A549 (cell line): ENCODE measurements around the gene ARHGAP25. TPM values are rescaled to one million over a fixed set of nuclear protein-coding genes. Genes with fewer than 3 reads are reported as not detected.

Experiments used
- ATAC-seq, 2 experiments: fragments of 200-7000 bp in 1 of 2; fragments of >200 bp in 1 of 2; cut with Nextera tagmentation in 1 of 2; cut with Tn5 transposase in 1 of 2; 3 replicates each; pipeline versions ENCODE4 v1.8.0 to v1.9.1; 2018 to 2020; ENCODE audit warnings: mild to moderate bottlenecking in 1 of 2, moderate library complexity in 1 of 2
- CTCF ChIA-PET: fragments of 300-600 bp; sonication (Branson Sonifier 250); formaldehyde crosslinking; extraction: SDS; loops from one replicate; lab custom pipeline; 2021; ENCODE audit warnings: antibody characterized with exemption, inconsistent platforms; lab: Yijun Ruan, JAX
- POLR2A ChIA-PET: fragments of 350-600 bp; formaldehyde crosslinking; extraction: SDS; loops from one replicate; lab custom pipeline; 2021; ENCODE audit warnings: antibody characterized with exemption, inconsistent platforms; lab: Yijun Ruan, JAX
- DNase-seq, 2 experiments: peaks; one replicate each; pipeline versions ENCODE4 v3.0.0 to v3.0.0-alpha.2; 2011 to 2016; ENCODE audit warnings: low read depth in 1 of 2, low spot score in 1 of 2
- FAIRE-seq: peaks from 2 replicates; lab custom pipeline; 2011; peaks lifted over from hg19 to GRCh38; lab: Jason Lieb, UNC
- H3K27ac ChIP-seq, 2 experiments: fragments of >200 bp; sonication (Bioruptor Twin); formaldehyde crosslinking; 3 replicates each; pipeline ENCODE4 v1.5.1; 2016 to 2017
- H3K4me1 ChIP-seq: fragments of >200 bp; sonication (Bioruptor Twin); formaldehyde crosslinking; 3 replicates; pipeline ENCODE4 v1.6.1; 2016
- H3K4me2 ChIP-seq: fragments of >200 bp; sonication (Bioruptor Twin); formaldehyde crosslinking; 3 replicates; pipeline ENCODE4 v1.6.1; 2016
- H3K4me3 ChIP-seq: fragments of >200 bp; sonication (Bioruptor Twin); formaldehyde crosslinking; 3 replicates; pipeline ENCODE4 v1.5.1; 2016
- H3K9me3 ChIP-seq: fragments of >200 bp; sonication (Bioruptor Twin); formaldehyde crosslinking; 3 replicates; pipeline ENCODE4 v1.6.1; 2016
- ATOH8 ChIP-seq: fragments of 250-450 bp; sonication (Bioruptor Pico); IDR thresholded peaks from 2 replicates; pipeline ENCODE4 v1.5.0; 2020; ENCODE audit warnings: low read depth, mild to moderate bottlenecking, moderate library complexity
- BHLHE40 ChIP-seq: IDR thresholded peaks from 2 replicates; pipeline ENCODE4 v1.6.1; 2012; ENCODE audit warnings: low read depth, low read length, inconsistent platforms
- CEBPB ChIP-seq, 2 experiments: fragments of >200 bp in 1 of 2; sonication (Bioruptor Twin) in 1 of 2; formaldehyde crosslinking in 1 of 2; IDR thresholded peaks; 2 replicates each; pipeline ENCODE4 v1.6.1; 2012 to 2016
- CTCF ChIP-seq: fragments of >200 bp; sonication (Bioruptor Twin); formaldehyde crosslinking; IDR thresholded peaks from 3 replicates; pipeline ENCODE4 v1.5.1; 2016
- E2F6 ChIP-seq: IDR thresholded peaks from 2 replicates; pipeline ENCODE4 v1.6.1; 2012; ENCODE audit warnings: low read depth, borderline replicate concordance
- EHF ChIP-seq: fragments of 250-450 bp; sonication (Bioruptor Pico); IDR thresholded peaks from 2 replicates; pipeline ENCODE4 v1.5.0; 2020; ENCODE audit warnings: mild to moderate bottlenecking
- EHMT2 ChIP-seq: fragments of 200-600 bp; sonication (generic); IDR thresholded peaks from 2 replicates; pipeline ENCODE4 v1.6.1; 2016; ENCODE audit warnings: antibody characterized with exemption, low read depth, mild to moderate bottlenecking, moderate library complexity
- ELK1 ChIP-seq: fragments of 150-350 bp; IDR thresholded peaks from 2 replicates; pipeline ENCODE4 v1.6.1; 2014; ENCODE audit warnings: low read depth, mild to moderate bottlenecking, low read length
- EP300 ChIP-seq, 2 experiments: fragments of >200 bp; sonication (Bioruptor Twin); formaldehyde crosslinking; IDR thresholded peaks; 2 replicates in 1 of 2; 3 replicates in 1 of 2; pipeline ENCODE4 v1.6.1; 2016 to 2017
- GATA3 ChIP-seq: IDR thresholded peaks from 2 replicates; pipeline ENCODE4 v1.6.1; 2012; ENCODE audit warnings: borderline replicate concordance
- HES2 ChIP-seq: fragments of >200 bp; sonication (Bioruptor Twin); formaldehyde crosslinking; IDR thresholded peaks from 2 replicates; pipeline ENCODE4 v1.6.1; 2016
- HOXB13 ChIP-seq: fragments of 250-450 bp; sonication (Bioruptor Pico); IDR thresholded peaks from 2 replicates; pipeline ENCODE4 v1.5.0; 2020; ENCODE audit warnings: low read depth, mild to moderate bottlenecking, moderate library complexity
- JUN ChIP-seq, 2 experiments: fragments of >200 bp; sonication (Bioruptor Twin); formaldehyde crosslinking; IDR thresholded peaks; 2 replicates in 1 of 2; 3 replicates in 1 of 2; pipeline ENCODE4 v1.6.1; 2016 to 2017
- JUNB ChIP-seq: fragments of >200 bp; sonication (Bioruptor Twin); formaldehyde crosslinking; IDR thresholded peaks from 2 replicates; pipeline ENCODE4 v1.6.1; 2016
- KDM1A ChIP-seq: fragments of 200-600 bp; sonication (generic); IDR thresholded peaks from 2 replicates; pipeline ENCODE4 v1.6.1; 2016; ENCODE audit warnings: low read depth, mild to moderate bottlenecking
- MAFK ChIP-seq: fragments of 450-650 bp; IDR thresholded peaks from 2 replicates; pipeline ENCODE4 v1.6.1; 2014; ENCODE audit not compliant: partially characterized antibody
- MYC ChIP-seq: IDR thresholded peaks from 2 replicates; pipeline ENCODE4 v1.6.1; 2012; ENCODE audit warnings: mild to moderate bottlenecking, inconsistent platforms, low read length, improper control_type of control experiment, borderline replicate concordance
- NFE2L2 ChIP-seq: fragments of 150-350 bp; conservative IDR thresholded peaks from 2 replicates; pipeline ENCODE4 v1.6.1; 2014; ENCODE audit warnings: low read length
- PBX3 ChIP-seq: IDR thresholded peaks from 2 replicates; pipeline ENCODE4 v1.6.1; 2012
- RARB ChIP-seq: fragments of 250-450 bp; sonication (Bioruptor Pico); IDR thresholded peaks from 2 replicates; pipeline ENCODE4 v1.8.0; 2021; ENCODE audit warnings: mild to moderate bottlenecking, moderate library complexity
- RFX5 ChIP-seq: fragments of 450-650 bp; IDR thresholded peaks from 2 replicates; pipeline ENCODE4 v1.7.1; 2014; ENCODE audit warnings: antibody characterized with exemption, mild to moderate bottlenecking, moderate library complexity
- RNF2 ChIP-seq: fragments of 200-600 bp; sonication (generic); IDR thresholded peaks from 2 replicates; pipeline ENCODE4 v1.6.1; 2016; ENCODE audit warnings: low read depth, mild to moderate bottlenecking, antibody characterized with exemption, moderate library complexity, borderline replicate concordance
- SREBF2 ChIP-seq: fragments of 450-650 bp; IDR thresholded peaks from 2 replicates; pipeline ENCODE4 v1.6.1; 2014; ENCODE audit warnings: mild to moderate bottlenecking, moderate library complexity
- TP53 ChIP-seq: fragments of 250-450 bp; sonication (Bioruptor Pico); IDR thresholded peaks from 2 replicates; pipeline ENCODE4 v1.5.0; 2021; ENCODE audit warnings: mild to moderate bottlenecking, moderate library complexity
- USF2 ChIP-seq: fragments of 450-650 bp; IDR thresholded peaks from 2 replicates; pipeline ENCODE4 v1.6.1; 2014; ENCODE audit warnings: antibody characterized with exemption
- WGBS: methylation state at CpG from one replicate; pipeline ENCODE4 v1.1.6; 2017; ENCODE audit errors: missing lambda C conversion rate; 5-methylcytosine and 5-hydroxymethylcytosine counted together
- polyA plus RNA-seq, 4 experiments: library from polyadenylated mRNA; depleted of rRNA in 3 of 4; stranded (reverse); fragments of >200 nt; fragmentation: RNase III in 1 of 4; extraction: RNeasy Plus Mini Kit Qiagen cat#74134 plus additional on column Dnase treatment in 1 of 4; gene quantifications; 2 replicates in 3 of 4; 3 replicates in 1 of 4; pipeline ENCODE4 v1.2.3, GENCODE V29; 2011 to 2017

Gene ARHGAP25
- polyA plus RNA-seq, 2 of the 4 experiments (the other 2 are of a cell fraction), result 0.50 to 2.4 TPM

- TF ChIP-seq ATOH8 (CRISPR knock-in tag), result no peak
- no peak for TF ChIP-seq RNF2
- TF ChIP-seq KDM1A, result no peak
Measured at GRCh38 chr2:68828887-68829708, 94.5 kb downstream of the ARHGAP25 start (continued).

- FAIRE-seq (no peak), DNase-seq (no peak), ATAC-seq (no peak)
- Histone ChIP-seq H3K4me2 (peak overlapping the region; percentile 61), H3K27ac (peak overlapping the region; percentile 34 to 68; a peak in 5 of 6 replicates), H3K4me3 (no peak overlapping the region; the same call in 2 of the 3 replicates), H3K9me3 (no peaks in the 10 kb centered on the region), H3K4me1 (peaks cover 28% of the 10 kb centered on the region)
- CTCF ChIA-PET, result interaction anchor here (0.7 to 2.2 kb wide), 8 partner anchors 8 to 149 kb away, joined by 3 to 8 read pairs (median 3); no protein-coding TSS in a partner anchor
- TF ChIP-seq JUNB, result no peak
- no peak for TF ChIP-seq RNF2
- TF ChIP-seq EHMT2, result no peak
- TF ChIP-seq PBX3, result no peak
- TF ChIP-seq KDM1A, result no peak
- no peak for TF ChIP-seq HES2
- no peak for TF ChIP-seq GATA3
- TF ChIP-seq CTCF, result no peak
- no peak for TF ChIP-seq ATOH8 (CRISPR knock-in tag)
- no peak for TF ChIP-seq RFX5
- TF ChIP-seq MYC, result no peak
- TF ChIP-seq RARB, result no peak
- no peak for TF ChIP-seq USF2
- TF ChIP-seq TP53 (CRISPR knock-in tag), result no peak
- WGBS, result 91% methylated on average over 2 of the region's 2 CpGs
- POLR2A ChIA-PET, result no interaction called here
Measured at GRCh38 chr2:68829749-68830148, 95.1 kb downstream of the ARHGAP25 start.

GRCh38 chr2:68831686-68832232 lies 97.1 kb downstream of the ARHGAP25 start:
- peak overlapping the region; percentile 13 to 22; a peak in 3 of 6 replicates for H3K27ac ChIP-seq
- POLR2A ChIA-PET, result no interaction called here
- FAIRE-seq (no peak), ATAC-seq (peak in 1 of 2 experiments; percentile 7; a peak in 2 of 6 replicates), DNase-seq (no peak)
- H3K4me2 ChIP-seq, result 0 out of 3 replicates have a peak overlapping the region, but pooled peaks have one; percentile 3
- H3K4me1 ChIP-seq, result peaks cover 27% of the 10 kb centered on the region
- CTCF ChIA-PET, result interaction anchor here (2.2 kb wide), 1 partner anchor 80 kb away, joined by 8 read pairs; no protein-coding TSS in a partner anchor
- no peak overlapping the region for H3K4me3 ChIP-seq
- no peaks in the 10 kb centered on the region for H3K9me3 ChIP-seq
- WGBS, result 77% methylated on average over 3 of the region's 3 CpGs
- TF ChIP-seq E2F6, result no peak
- no peak for TF ChIP-seq CEBPB (IDR thresholded peaks at IDR 0.05)
- no peak for TF ChIP-seq RFX5
- no peak for TF ChIP-seq SREBF2
- TF ChIP-seq JUN (IDR thresholded peaks at IDR 0.05), result no peak
- no peak for TF ChIP-seq ELK1
- TF ChIP-seq EP300 (IDR thresholded peaks at IDR 0.05), result no peak
- no peak for TF ChIP-seq NFE2L2
- no peak for TF ChIP-seq MAFK
- no peak for TF ChIP-seq HOXB13
- no peak for TF ChIP-seq HES2
- no peak for TF ChIP-seq BHLHE40
- no peak for TF ChIP-seq EHF (CRISPR knock-in tag)
